ENCODE data around the gene RGS12. TPM values are rescaled to one million over a fixed set of nuclear protein-coding genes. Genes with fewer than 3 reads are reported as not detected.

The RGS12 gene
- total and polyA plus RNA-seq, 2 of the 8 experiments (the other 6 are each of a cell fraction or from before 2014, with no cell fraction given), result 6.0 to 16.4 TPM

GRCh38 chr4:3284734-3285557 lies 7.9 kb upstream of the RGS12 start (continued):
- TF ChIP-seq CHD7 (IDR thresholded peaks at IDR 0.05; ENCODE audit: insufficient replicate concordance, low read length) (no peak), NRF1 (IDR thresholded peaks at IDR 0.05; ENCODE audit: low read depth, low read length) (no peak), SIX5 (IDR thresholded peaks at IDR 0.05; ENCODE audit: low read depth, low read length) (no peak), SIN3A (conservative IDR thresholded peaks at IDR 0.05 in 1 of 2, IDR thresholded peaks at IDR 0.05 in 1 of 2; ENCODE audit: low read depth in 1 of 2, low read length in 2 of 2) (no peak), ZNF274 (IDR thresholded peaks at IDR 0.05; ENCODE audit: borderline replicate concordance, extremely low read depth, low read length) (no peak), MAFK (IDR thresholded peaks at IDR 0.05; ENCODE audit: low read depth, low read length) (no peak), PHF8 (conservative IDR thresholded peaks at IDR 0.05; ENCODE audit: low read depth, low read length) (no peak), BRCA1 (IDR thresholded peaks at IDR 0.05; ENCODE audit: low read depth, low read length) (no peak), CHD1 (IDR thresholded peaks at IDR 0.05; ENCODE audit: low read depth, low read length) (no peak), POU5F1 (IDR thresholded peaks at IDR 0.05; ENCODE audit: low read depth, low read length) (no peak), SRF (IDR thresholded peaks at IDR 0.05; ENCODE audit: low read depth, low read length) (no peak)

All from H1 (cell line).